ENCODE measurements around the gene PUS1.

GRCh38 chr12:131900397-131900796, 28.7 kb upstream of the PUS1 start:
- TF ChIP-seq CTCF (IDR thresholded peaks at IDR 0.05) (no peak), EP300 (IDR thresholded peaks at IDR 0.05) (no peak)
